ENCODE measurements around the gene PILRA. TPM values are rescaled to one million over a fixed set of nuclear protein-coding genes. Genes with fewer than 3 reads are reported as not detected.

Gene PILRA
- total and polyA plus RNA-seq, 2 of the 13 experiments (the other 11 are each of a cell fraction or from before 2014, with no cell fraction given), result 0.13 to 1.3 TPM

GRCh38 chr7:100444311-100445278 lies 71.3 kb downstream of the PILRA start (continued):
- TF ChIP-seq ZBTB1 (CRISPR knock-in tag; IDR thresholded peaks at IDR 0.05; ENCODE audit: borderline replicate concordance) (no peak), ZNF367 (CRISPR knock-in tag; IDR thresholded peaks at IDR 0.05; ENCODE audit: borderline replicate concordance) (no peak), GTF3A (CRISPR knock-in tag; conservative IDR thresholded peaks at IDR 0.05) (no peak), SMAD3 (CRISPR knock-in tag; IDR thresholded peaks at IDR 0.05) (peak; percentile 23; the same call in 1 of the 2 replicates), YEATS2 (CRISPR knock-in tag; IDR thresholded peaks at IDR 0.05; ENCODE audit: borderline replicate concordance) (no peak; the same call in 1 of the 2 replicates), SNAI1 (CRISPR knock-in tag; IDR thresholded peaks at IDR 0.05; ENCODE audit: borderline replicate concordance) (no peak), ZSCAN5A (CRISPR knock-in tag; IDR thresholded peaks at IDR 0.05; ENCODE audit: borderline replicate concordance) (0 out of 2 replicates have a peak, but pooled peaks have one; percentile 35), ZBTB7A (CRISPR knock-in tag; IDR thresholded peaks at IDR 0.05) (peak; percentile 84), ZC3H4 (CRISPR knock-in tag; IDR thresholded peaks at IDR 0.05; ENCODE audit: borderline replicate concordance) (peak; percentile 67; the same call in 1 of the 2 replicates), KMT2A (CRISPR knock-in tag; IDR thresholded peaks at IDR 0.05) (peak; percentile 23; the same call in 1 of the 2 replicates), SAFB2 (CRISPR knock-in tag; IDR thresholded peaks at IDR 0.05; ENCODE audit: borderline replicate concordance, low read depth) (no peak), PBX2 (CRISPR knock-in tag; IDR thresholded peaks at IDR 0.05) (no peak), ZNF609 (CRISPR knock-in tag; IDR thresholded peaks at IDR 0.05; ENCODE audit: borderline replicate concordance) (peak; percentile 89), HDAC1 (CRISPR knock-in tag; IDR thresholded peaks at IDR 0.05) (peak; percentile 86), CBX2 (IDR thresholded peaks at IDR 0.05; ENCODE audit: low read depth, low read length) (no peak), CBX2 (CRISPR knock-in tag; IDR thresholded peaks at IDR 0.05; ENCODE audit: low read depth) (no peak), GLMP (CRISPR knock-in tag; IDR thresholded peaks at IDR 0.05; ENCODE audit: borderline replicate concordance) (no peak), NFRKB (IDR thresholded peaks at IDR 0.05) (no peak), ZNF552 (CRISPR knock-in tag; IDR thresholded peaks at IDR 0.05; ENCODE audit: borderline replicate concordance) (no peak)

Data from HepG2 (cell line).